GM18520 (cell line): ENCODE data around the gene GPC2.

Source experiments
- ATAC-seq: cut with Tn5 transposase; IDR thresholded peaks from one replicate; pipeline ENCODE4 v1.9.1; 2021; ENCODE audit not compliant: unreplicated experiment

GPC2 gene

GRCh38 chr7:100126239-100126930 is 50.8 kb downstream of the GPC2 start:
- ATAC-seq = no peak

- no peak for ATAC-seq
These were observed 52.6 kb downstream of the GPC2 start for GRCh38 chr7:100124301-100125230.

- no peak for ATAC-seq
These were observed 54.6 kb downstream of the GPC2 start for GRCh38 chr7:100122568-100122967.

DNA sequence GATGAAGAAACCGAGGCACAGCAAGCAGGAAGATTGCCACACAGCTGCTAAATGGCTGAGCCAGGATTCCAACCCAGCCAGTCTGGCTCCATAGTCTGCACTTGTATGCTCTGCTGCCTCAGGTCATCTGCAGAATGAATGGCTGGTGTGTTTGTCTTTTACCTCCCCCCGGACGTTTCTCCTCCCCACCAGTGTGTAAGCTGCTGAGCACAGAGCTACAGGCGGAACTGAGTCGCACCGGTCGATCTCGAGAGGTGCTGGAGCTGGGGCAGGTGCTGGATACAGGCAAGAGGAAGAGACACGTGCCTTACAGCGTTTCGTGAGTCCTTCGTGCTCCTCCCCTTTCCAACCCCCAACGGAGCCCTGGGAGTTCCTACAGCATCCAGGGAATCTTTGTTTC is 55.1 kb downstream of the GPC2 start:
- ATAC-seq = no peak

DNA sequence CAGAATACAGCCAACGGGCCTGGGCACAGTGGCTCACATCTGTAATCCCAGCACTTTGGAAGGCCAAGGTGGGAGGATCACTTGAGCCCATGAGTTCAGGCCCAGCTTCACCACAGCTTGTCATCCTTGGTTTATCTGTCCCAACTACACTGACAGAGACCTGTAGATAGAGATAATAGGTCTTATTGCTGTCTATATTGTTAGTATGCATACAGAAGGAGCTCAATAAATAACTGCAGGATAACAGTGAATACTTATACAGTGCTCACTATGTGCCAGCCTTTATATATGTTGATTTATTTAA is 56.5 kb downstream of the GPC2 start:
- ATAC-seq = no peak

DNA sequence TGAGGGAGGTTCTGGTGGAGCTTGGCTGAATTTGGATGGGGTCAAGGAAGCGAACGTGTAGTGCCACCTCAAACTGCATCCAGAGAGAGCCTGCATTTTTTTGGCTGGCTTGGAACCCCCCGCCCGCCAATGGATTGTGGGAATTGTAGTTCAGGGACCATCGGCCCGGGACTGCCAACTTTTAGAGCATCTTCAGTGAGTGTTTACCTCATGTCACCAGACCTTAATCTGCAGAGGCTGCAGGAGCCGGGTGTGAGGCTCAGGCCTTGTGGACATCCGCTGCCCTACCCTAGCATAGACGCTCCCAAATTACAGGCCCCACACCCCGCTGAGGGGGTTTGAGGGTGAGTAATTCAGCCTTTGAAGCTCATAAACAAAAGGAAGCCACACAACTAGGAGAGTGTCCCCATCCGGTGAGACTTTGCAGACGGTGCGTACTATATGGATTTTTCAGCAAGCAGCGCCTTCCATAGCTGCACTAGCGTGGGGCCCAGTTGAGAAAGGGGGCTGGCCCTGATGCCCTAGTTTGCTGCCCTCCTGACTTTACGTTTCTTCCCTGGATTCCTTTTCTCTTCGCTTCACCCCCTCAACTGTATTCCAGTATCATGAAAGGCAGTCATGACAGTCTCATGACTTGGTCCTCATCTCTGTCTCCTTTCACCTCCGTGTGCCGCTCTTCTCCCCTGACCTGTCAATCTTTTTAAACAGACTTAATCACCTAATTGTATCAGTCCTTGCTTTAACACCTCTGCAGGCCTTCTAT is 57.0 kb downstream of the GPC2 start:
- peak; percentile 8 for ATAC-seq
